Measurements from ENCODE around the gene ADAR. TPM values are rescaled to one million over a fixed set of nuclear protein-coding genes. Genes with fewer than 3 reads are reported as not detected.

The ADAR gene
- total and polyA plus RNA-seq, 2 of the 8 experiments (the other 6 are each of a cell fraction or from before 2014, with no cell fraction given), result 125 to 242 TPM

Other genes starting within 250 kb of the ADAR start
- 2.6 and 3.0 TPM in 2 replicates for gene IL6R, start 202.8 kb downstream of the ADAR start, total RNA-seq (2021; fragmentation: NEBNext Ultra II Directional; extraction: Animal tissue kit (Norgen Biotek cat#: 25700))
- 2.3 and 3.3 TPM in 2 replicates for gene IL6R, start 202.8 kb downstream of the ADAR start, polyA plus RNA-seq (2011; rRNA removed)
- 0.15 TPM in 1 of 2 replicates, not detected in the other for gene TDRD10, start 106.0 kb downstream of the ADAR start, total RNA-seq (2021; fragmentation: NEBNext Ultra II Directional; extraction: Animal tissue kit (Norgen Biotek cat#: 25700))
- gene TDRD10, start 106.0 kb downstream of the ADAR start, polyA plus RNA-seq (2011; rRNA removed), result 0.27 and 0.30 TPM in 2 replicates
- gene SHE, start 105.8 kb downstream of the ADAR start, total RNA-seq (2021; fragmentation: NEBNext Ultra II Directional; extraction: Animal tissue kit (Norgen Biotek cat#: 25700)), result 0.29 and 0.45 TPM in 2 replicates
- gene SHE, start 105.8 kb downstream of the ADAR start, polyA plus RNA-seq (2011; rRNA removed), result 0.28 and 0.44 TPM in 2 replicates
- gene UBE2Q1, start 49.5 kb downstream of the ADAR start, total RNA-seq (2021; fragmentation: NEBNext Ultra II Directional; extraction: Animal tissue kit (Norgen Biotek cat#: 25700)), result 71.7 and 95.8 TPM in 2 replicates
- 10.2 and 13.2 TPM in 2 replicates for gene UBE2Q1, start 49.5 kb downstream of the ADAR start, polyA plus RNA-seq (2011; rRNA removed)
- 3.6 and 4.1 TPM in 2 replicates for gene CHRNB2, start 40.4 kb downstream of the ADAR start, total RNA-seq (2021; fragmentation: NEBNext Ultra II Directional; extraction: Animal tissue kit (Norgen Biotek cat#: 25700))
- gene CHRNB2, start 40.4 kb downstream of the ADAR start, polyA plus RNA-seq (2011; rRNA removed), result 3.1 and 3.4 TPM in 2 replicates